Endodermal cell (in vitro differentiated cells): ENCODE measurements around the gene FKBP15. TPM values are rescaled to one million over a fixed set of nuclear protein-coding genes. Genes with fewer than 3 reads are reported as not detected.

Source experiments
- DNase-seq: peaks from one replicate; pipeline ENCODE4 v3.0.0-alpha.2; 2017
- H3K27ac ChIP-seq: 2 replicates; pipeline ENCODE4 v1.5.1; 2013; ENCODE audit warnings: mild to moderate bottlenecking, low read depth, low read length, moderate library complexity
- H3K27me3 ChIP-seq: 2 replicates; pipeline ENCODE4 v1.6.1; 2013; ENCODE audit warnings: mild to moderate bottlenecking, low read length, moderate library complexity; ENCODE audit not compliant: insufficient read depth, control insufficient read depth, poor library complexity, severe bottlenecking
- H3K36me3 ChIP-seq: 2 replicates; pipeline ENCODE4 v1.7.0; 2013; ENCODE audit warnings: mild to moderate bottlenecking, low read length, moderate library complexity; ENCODE audit not compliant: control insufficient read depth, insufficient read depth
- H3K4me1 ChIP-seq: one replicate; pipeline ENCODE4 v1.7.0; 2013; ENCODE audit warnings: low read length; ENCODE audit not compliant: control insufficient read depth, insufficient read depth
- H3K4me3 ChIP-seq: 2 replicates; pipeline ENCODE4 v1.5.1; 2013; ENCODE audit warnings: mild to moderate bottlenecking, low read length, moderate library complexity
- H3K9ac ChIP-seq: 2 replicates; pipeline ENCODE4 v1.6.1; 2013; ENCODE audit warnings: mild to moderate bottlenecking, low read length, moderate library complexity; ENCODE audit not compliant: poor library complexity, severe bottlenecking; ENCODE audit errors: extremely low read depth
- H3K9me3 ChIP-seq: 2 replicates; pipeline ENCODE4 v1.6.1; 2013; ENCODE audit warnings: mild to moderate bottlenecking, low read length, moderate library complexity; ENCODE audit not compliant: control insufficient read depth
- H3K27ac Mint-ChIP-seq: 2 replicates; pipeline ENCODE4 v1.8.0; 2020; ENCODE audit warnings: mixed read lengths
- H3K27me3 Mint-ChIP-seq: 2 replicates; pipeline ENCODE4 v1.8.0; 2021; ENCODE audit warnings: mild to moderate bottlenecking, mixed read lengths; ENCODE audit not compliant: insufficient read depth
- H3K36me3 Mint-ChIP-seq: 2 replicates; pipeline ENCODE4 v1.8.0; 2020; ENCODE audit warnings: low read depth, mixed read lengths
- H3K4me1 Mint-ChIP-seq: 2 replicates; pipeline ENCODE4 v1.8.0; 2020; ENCODE audit warnings: mixed read lengths
- H3K4me3 Mint-ChIP-seq: 2 replicates; pipeline ENCODE4 v1.8.0; 2020; ENCODE audit warnings: mild to moderate bottlenecking, moderate library complexity, mixed read lengths
- H3K9me3 Mint-ChIP-seq: 2 replicates; pipeline ENCODE4 v1.8.0; 2020; ENCODE audit warnings: mild to moderate bottlenecking, mixed read lengths
- WGBS, 2 experiments: methylation state at CpG; one replicate each; pipeline versions ENCODE4 v1.1.5 to v1.1.7; 2013; ENCODE audit warnings: missing lambda C conversion rate in 2 of 2, mixed read lengths in 1 of 2; ENCODE audit not compliant: insufficient coverage in 1 of 2, insufficient read length in 1 of 2; 5-methylcytosine and 5-hydroxymethylcytosine counted together
- total RNA-seq, 2 donors: library from RNA; stranded (reverse); fragmentation: NEBNext Ultra II Directional in 1 of 2; extraction: Animal tissue kit (Norgen Biotek cat#: 25700) in 1 of 2; gene quantifications; 2 replicates in 1 of 2; 3 replicates in 1 of 2; pipeline ENCODE4 v1.2.1, GENCODE V29; 2021
- TF ChIP-seq, protein P1 (sequence below): fragments of 200-600 bp; sonication (generic); conservative IDR thresholded peaks from 2 replicates; pipeline ENCODE4 v1.5.0; 2021; ENCODE audit warnings: antibody characterized with exemption, mild to moderate bottlenecking

Gene FKBP15
- total RNA-seq, 2 donors from 2014 or later, result 17.1 to 19.6 TPM

DNA sequence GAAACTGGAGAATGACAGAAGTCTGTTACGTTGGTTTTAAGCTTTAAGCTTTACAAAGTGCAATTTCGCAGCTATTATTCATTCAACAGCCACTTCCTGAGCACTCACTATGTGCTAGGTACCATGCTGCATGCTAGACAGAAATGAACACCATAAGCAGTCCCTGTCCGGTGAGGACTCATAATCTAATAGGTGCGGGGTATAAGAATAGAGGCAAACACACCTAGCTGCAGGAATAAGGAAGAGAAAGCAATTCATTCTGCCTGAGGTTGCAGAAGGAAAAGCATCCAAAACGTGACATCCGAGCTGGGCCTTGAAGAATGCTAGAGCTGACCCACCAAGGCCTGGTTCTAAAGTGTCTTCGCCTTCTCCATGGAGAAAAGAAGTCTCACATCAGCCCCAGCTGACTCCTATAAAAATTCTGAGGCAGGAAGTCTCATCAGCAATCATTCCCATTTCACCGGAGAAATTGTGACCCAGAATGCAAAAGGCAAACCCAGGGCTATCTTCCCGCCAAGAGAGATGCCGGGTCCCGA lies 542 bp downstream of the FKBP15 start:
- Mint-ChIP-seq H3K36me3 (no peaks in the 10 kb centered on the region), H3K27me3 (no peaks in the 10 kb centered on the region), H3K4me3 (peak overlapping the region; percentile 96), H3K9me3 (no peaks in the 10 kb centered on the region), H3K4me1 (peaks cover 29% of the 10 kb centered on the region), H3K27ac (peak overlapping the region; percentile 97)
- H3K9ac ChIP-seq, result peak overlapping the region; percentile 59
- peaks cover 4% of the 10 kb centered on the region for H3K4me1 ChIP-seq
- H3K36me3 ChIP-seq, result peaks cover 9% of the 10 kb centered on the region
- 8 to 20% methylated on average over 6 to 11 of the region's 11 CpGs for WGBS, 2 experiments
- no peaks in the 10 kb centered on the region for H3K9me3 ChIP-seq
- H3K27me3 ChIP-seq, result no peaks in the 10 kb centered on the region
- TF ChIP-seq, protein P1, sequence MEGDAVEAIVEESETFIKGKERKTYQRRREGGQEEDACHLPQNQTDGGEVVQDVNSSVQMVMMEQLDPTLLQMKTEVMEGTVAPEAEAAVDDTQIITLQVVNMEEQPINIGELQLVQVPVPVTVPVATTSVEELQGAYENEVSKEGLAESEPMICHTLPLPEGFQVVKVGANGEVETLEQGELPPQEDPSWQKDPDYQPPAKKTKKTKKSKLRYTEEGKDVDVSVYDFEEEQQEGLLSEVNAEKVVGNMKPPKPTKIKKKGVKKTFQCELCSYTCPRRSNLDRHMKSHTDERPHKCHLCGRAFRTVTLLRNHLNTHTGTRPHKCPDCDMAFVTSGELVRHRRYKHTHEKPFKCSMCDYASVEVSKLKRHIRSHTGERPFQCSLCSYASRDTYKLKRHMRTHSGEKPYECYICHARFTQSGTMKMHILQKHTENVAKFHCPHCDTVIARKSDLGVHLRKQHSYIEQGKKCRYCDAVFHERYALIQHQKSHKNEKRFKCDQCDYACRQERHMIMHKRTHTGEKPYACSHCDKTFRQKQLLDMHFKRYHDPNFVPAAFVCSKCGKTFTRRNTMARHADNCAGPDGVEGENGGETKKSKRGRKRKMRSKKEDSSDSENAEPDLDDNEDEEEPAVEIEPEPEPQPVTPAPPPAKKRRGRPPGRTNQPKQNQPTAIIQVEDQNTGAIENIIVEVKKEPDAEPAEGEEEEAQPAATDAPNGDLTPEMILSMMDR, result no peak
- no peak overlapping the region for H3K27ac ChIP-seq
- peak overlapping the region; percentile 98 for H3K4me3 ChIP-seq
- no peak for DNase-seq

DNA sequence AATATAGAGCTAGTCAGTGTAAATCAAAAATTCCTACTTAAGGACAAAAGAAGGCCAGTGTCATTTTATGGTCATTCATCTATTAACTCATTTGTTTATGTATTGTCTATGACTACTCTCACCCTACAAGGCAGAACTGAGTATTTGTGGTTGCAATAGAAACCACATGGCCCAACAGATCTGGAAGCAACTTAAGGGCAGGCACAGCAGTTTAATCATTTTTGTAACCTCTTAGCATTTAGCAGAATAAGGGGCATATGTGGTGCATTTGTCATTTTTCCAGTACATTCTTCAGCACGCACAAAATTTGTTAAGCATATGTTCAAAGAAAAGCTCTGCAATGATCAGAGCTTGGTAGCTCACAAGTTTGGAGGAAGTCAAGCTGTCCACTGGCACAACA lies 1.1 kb downstream of the FKBP15 start:
- no peak for DNase-seq
- Histone ChIP-seq H3K9me3 (no peaks in the 10 kb centered on the region), H3K4me3 (peak overlapping the region; percentile 98), H3K36me3 (peaks cover 5% of the 10 kb centered on the region), H3K27ac (no peak overlapping the region), H3K4me1 (peaks cover 4% of the 10 kb centered on the region), H3K27me3 (no peaks in the 10 kb centered on the region), H3K9ac (no peak overlapping the region)
- 88 to 100% methylated on average over 1 of the region's 1 CpG for WGBS, 2 experiments
- no peak overlapping the region for H3K27ac Mint-ChIP-seq
- TF ChIP-seq, protein P1, result no peak
- no peaks in the 10 kb centered on the region for H3K9me3 Mint-ChIP-seq
- peak overlapping the region; percentile 96 for H3K4me3 Mint-ChIP-seq
- peaks cover 33% of the 10 kb centered on the region for H3K4me1 Mint-ChIP-seq
- H3K36me3 Mint-ChIP-seq, result no peaks in the 10 kb centered on the region
- peaks cover 2% of the 10 kb centered on the region for H3K27me3 Mint-ChIP-seq

DNA sequence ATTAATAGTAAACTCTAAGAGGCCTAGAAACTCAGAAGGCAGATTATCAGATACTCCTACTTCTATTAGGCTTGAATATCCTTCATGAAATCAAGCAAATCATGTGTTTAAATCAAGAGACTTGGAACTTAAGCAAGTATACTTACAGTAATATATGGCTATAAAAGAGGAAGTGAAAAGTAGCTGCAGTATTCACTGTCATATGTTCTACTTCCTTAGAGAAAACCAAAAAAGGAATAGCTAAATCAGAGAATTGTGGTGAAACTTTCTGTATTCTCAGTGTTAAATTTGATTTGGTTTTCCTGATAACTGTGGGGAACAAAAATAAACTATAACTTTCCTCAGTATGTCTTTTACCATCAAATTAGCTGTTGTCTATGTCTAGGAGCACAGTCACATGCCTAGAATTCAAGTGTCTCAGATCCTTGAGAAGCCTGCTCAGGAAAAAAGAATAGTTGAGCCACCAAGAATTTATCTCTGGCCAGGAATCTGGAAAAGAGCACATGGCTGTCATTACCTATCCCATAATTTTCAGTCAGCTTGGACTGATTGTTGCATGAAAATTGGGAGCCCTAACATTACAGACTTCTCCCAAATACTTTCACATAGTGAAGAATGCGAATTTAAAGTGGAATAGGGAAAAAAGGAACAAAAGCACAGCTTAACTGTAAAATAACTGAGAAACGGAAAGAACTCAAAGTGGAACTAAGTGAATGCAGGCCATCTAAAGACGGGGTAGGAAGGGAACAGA lies 1.7 kb downstream of the FKBP15 start:
- peak overlapping the region; percentile 98 for H3K4me3 ChIP-seq

More for the DNA sequence above, 1.7 kb downstream of the FKBP15 start:
- Mint-ChIP-seq H3K36me3 (peaks cover 5% of the 10 kb centered on the region), H3K9me3 (no peaks in the 10 kb centered on the region), H3K27me3 (peaks cover 4% of the 10 kb centered on the region), H3K4me3 (peak overlapping the region; percentile 96), H3K27ac (no peak overlapping the region), H3K4me1 (peaks cover 33% of the 10 kb centered on the region)
- TF ChIP-seq, protein P1, result no peak
- Histone ChIP-seq H3K4me1 (peaks cover 4% of the 10 kb centered on the region), H3K9ac (no peak overlapping the region), H3K27ac (no peak overlapping the region), H3K9me3 (peaks cover 3% of the 10 kb centered on the region), H3K36me3 (peaks cover 3% of the 10 kb centered on the region), H3K27me3 (no peaks in the 10 kb centered on the region)
- no peak for DNase-seq
- 89 to 96% methylated on average over 2 to 3 of the region's 3 CpGs for WGBS, 2 experiments
